T follicular helper cell (primary cell): ENCODE data around the gene TCEANC.
A peak's percentile ranks its signal among the peaks of the same experiment; 100 is the strongest.
"Not testable (repeated sequence)": the region's sequence is repeated elsewhere in the genome, so short reads cannot be mapped to it uniquely, and the experiment has no call there.

Experiments
- DNase-seq: peaks from one replicate; pipeline ENCODE4 v3.0.0-alpha.2; 2020; ENCODE audit warnings: low read depth

TCEANC gene

GRCh38 chrX:13655674-13656073 is 2.7 kb downstream of the TCEANC start:
- DNase-seq = no peak

- no peak for DNase-seq
Observed at GRCh38 chrX:13658602-13659001, 5.7 kb downstream of the TCEANC start.

DNA sequence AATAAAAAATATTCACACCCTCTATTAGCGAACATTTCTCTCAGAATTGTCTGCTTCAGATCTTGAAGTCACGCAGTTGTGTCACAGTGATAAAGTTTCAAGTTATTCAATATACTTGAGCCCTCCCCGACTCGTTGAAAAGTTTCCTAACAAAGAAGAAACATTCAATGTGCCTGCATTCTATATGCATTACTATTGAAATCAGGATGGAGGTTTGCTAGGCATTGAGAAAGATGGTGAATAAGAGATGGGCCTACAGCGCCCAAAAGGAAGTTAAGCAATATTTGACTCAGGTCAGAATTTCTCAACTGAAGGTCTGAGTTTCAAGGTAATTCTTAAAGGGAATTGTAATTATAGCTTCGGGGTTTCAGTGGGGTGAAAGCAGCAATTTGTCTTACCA is 6.1 kb downstream of the TCEANC start:
- no peak for DNase-seq

DNA sequence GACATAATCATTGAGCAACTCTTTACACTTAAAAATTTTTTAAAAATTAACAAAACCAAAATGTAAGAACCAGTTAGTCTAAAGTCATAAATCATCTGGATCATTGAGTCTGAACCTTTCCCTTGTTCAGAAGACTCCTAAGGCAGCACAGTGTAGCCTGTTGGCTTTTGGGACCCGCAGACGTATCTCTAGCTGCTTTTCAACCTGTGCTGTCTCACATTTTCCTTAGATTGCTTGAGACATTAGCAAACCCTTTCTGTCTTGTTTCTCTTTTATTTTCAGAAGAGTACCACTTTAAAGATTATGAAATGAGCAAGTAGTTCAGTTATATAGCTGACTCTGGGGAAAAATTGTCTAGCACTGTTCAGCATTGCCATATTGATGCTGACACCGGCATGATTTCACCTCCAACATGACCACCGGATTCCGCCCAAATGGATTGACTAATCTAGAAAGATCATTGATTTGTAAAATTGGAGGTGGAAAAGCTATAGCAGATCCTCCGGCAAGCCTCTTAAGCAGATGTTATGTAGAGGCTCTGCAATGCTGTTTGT is 8.9 kb downstream of the TCEANC start:
- DNase-seq = no peak

DNA sequence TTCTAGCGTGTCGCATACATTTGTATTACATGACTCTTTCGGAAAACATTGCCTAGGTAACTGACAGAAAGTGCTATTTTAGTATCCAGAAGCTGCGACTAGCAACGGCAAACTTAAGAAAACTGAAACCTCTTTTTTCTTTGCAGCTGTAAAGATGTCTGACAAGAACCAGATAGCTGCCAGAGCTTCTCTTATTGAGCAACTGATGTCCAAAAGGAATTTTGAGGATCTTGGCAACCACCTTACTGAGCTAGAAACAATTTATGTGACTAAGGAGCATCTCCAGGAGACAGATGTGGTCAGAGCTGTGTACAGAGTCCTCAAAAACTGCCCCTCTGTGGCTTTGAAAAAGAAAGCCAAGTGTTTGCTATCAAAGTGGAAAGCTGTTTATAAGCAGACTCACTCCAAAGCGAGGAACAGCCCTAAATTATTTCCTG is 9.4 kb downstream of the TCEANC start:
- no peak for DNase-seq

- DNase-seq = no peak
Observed at GRCh38 chrX:13664020-13664419, 11.1 kb downstream of the TCEANC start.

DNA sequence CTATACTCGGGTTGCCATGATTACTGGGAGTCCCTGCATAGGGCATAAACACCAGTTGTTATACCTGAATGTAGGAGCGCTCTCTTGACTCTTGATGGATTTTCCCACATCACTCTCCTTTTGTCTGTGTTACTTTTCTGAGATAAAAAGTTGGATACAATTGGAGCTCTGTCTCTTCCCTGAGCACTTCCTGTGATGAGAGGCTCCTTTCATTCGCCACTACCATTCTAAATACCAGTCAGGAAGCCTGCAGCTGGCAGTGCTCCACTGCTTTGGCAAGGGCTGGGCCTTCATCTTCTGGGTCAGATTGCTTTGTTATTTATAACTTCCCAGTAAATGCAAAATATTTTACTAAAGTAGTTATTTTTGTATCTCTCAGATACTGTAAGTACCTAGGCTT is 13.9 kb downstream of the TCEANC start:
- DNase-seq = no peak

GRCh38 chrX:13667919-13668318 is 15.0 kb downstream of the TCEANC start:
- DNase-seq = no peak

GRCh38 chrX:13669246-13669737 is 16.4 kb downstream of the TCEANC start:
- peak; percentile 34 for DNase-seq

- not testable (repeated sequence) for DNase-seq
Observed at GRCh38 chrX:13669755-13670154, 16.8 kb downstream of the TCEANC start.

- no peak for DNase-seq
Observed at GRCh38 chrX:13670197-13670596, 17.3 kb downstream of the TCEANC start.

- DNase-seq = no peak
Observed at GRCh38 chrX:13673016-13673415, 20.1 kb downstream of the TCEANC start.

- DNase-seq = no peak
Observed at GRCh38 chrX:13676885-13677284, 23.9 kb downstream of the TCEANC start.

DNA sequence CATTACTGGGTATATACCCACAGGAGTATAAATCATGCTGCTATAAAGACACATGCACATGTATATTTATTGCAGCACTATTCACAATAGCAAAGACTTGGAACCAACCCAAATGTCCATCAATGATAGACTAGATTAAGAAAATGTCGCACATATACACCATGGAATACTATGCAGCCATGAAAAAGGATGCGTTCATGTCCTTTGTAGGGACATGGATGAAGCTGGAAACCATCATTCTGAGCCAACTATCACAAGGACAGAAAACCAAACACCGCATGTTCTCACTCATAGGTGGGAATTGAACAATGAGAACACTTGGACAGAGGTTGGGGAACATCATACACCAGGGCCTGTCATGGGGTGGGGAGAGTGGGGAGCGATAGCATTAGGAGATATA is 26.8 kb downstream of the TCEANC start:
- not testable (repeated sequence) for DNase-seq

DNA sequence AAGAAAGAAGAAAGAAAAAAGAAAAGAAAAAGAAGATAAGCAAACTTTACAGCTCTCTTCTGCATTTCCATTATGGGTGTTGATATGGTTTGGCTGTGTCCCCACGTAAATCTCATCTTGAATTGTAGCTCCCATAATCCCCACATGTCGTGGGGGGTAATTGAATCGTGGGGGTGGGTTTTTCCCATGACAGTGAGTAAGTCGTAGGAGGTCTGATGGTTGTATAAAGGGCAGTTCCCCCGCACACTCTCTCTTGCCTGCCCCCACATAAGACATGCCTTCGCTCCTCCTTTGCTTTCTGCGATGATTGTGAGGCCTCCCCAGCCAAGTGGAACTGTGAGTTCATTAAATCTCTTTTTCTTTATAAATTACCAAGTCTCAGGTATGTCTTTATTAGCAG is 28.7 kb downstream of the TCEANC start:
- DNase-seq = no peak

DNA sequence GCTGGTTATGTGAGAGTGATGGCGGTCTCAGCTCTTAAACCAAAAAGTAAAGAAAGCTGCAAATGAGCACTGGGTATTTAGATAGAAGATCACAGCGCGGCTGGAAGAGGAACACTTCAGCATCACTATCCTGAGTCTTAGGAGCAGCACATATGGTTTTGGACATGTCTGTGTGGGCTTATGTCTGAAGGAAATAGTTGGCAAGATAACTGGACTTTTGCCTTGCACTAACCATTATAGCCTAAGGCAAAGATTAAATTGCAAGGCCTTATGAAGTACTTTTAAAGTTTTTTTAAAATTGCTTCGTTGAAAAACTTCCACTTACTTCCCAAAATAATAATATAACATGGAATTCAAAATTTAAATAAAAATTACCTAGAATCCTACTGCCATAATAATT is 31.4 kb downstream of the TCEANC start:
- DNase-seq = no peak

DNA sequence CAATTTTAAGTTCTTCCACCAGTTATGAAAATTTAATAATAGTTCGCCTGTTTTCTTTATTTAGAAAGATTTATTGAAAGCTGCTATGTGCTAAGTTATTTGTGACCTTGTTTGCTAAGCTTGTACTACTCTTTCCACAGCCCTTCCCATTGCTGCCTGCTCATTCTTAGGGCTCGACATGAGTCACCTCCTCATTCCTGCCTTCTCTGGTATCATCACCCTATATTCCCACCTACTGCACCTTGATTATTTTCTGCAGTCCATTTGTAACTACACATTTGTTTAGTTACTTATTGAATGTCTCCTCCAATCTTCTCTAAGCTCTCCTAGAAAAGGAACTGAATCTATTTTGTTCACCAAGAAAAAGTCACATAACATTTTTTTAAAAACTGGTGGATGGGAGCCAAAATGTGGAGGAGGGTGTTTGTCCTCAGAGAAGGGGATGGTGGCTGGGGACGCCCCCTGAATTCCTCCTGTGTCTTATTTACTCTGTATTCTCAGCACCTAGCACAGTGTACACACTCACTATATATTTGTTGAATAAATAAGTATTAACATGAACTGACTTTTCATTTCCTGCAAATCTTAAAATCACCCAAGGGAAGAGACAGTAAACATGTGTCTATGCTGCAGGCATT is 32.3 kb downstream of the TCEANC start:
- DNase-seq = no peak

DNA sequence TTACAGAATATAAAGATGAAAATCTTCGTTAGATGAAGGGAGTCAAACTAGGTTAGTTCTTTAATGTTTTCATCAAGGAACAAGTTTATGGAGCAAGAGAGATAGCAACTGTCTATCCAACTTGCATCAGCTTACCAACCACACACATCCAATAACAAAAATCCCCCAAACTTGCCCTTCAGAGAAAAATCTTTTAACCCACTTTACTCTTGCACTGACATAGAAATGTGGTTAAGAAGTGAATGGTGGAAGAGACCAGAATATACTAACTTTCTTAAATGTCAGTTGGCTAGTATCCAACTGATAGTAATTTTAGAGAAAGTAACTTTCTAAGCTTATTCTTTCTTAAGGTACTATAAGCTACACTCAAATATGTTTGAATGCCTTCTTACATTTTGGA is 34.3 kb downstream of the TCEANC start:
- no peak for DNase-seq

DNA sequence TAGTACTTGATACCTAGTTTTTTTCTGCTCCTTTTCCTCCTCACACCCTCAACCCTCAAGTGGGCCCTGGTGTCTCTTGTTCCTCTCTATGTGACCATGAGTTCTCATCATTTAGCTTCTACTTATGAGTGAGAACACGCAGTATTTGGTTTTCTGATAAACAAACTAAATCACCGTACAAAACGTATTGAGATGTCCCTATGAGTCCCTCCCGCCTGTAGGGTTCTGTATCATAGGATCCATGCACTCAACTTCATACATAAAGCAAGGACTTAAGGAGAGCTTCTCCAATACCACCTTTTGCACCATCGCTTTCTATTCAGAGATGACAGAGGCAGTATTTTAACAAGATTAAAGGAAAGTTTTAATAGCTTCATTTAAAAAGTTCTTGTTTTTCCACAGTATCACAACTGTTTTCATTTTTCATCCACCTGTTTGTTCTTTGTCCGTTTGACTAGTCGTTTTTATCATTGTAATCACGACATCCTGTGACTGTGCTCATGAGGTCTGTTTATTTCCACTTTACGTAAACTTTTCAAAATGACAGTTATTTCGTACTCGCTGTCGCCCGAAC is 35.5 kb downstream of the TCEANC start:
- no peak for DNase-seq

GRCh38 chrX:13688958-13689740 is 36.2 kb downstream of the TCEANC start, which contains the start of gene RAB9A:
RAB9A (plus strand) TSS chrX:13689128; CDS start chrX:13708747, 19,619 bp downstream.
- peak; percentile 79 for DNase-seq

DNA sequence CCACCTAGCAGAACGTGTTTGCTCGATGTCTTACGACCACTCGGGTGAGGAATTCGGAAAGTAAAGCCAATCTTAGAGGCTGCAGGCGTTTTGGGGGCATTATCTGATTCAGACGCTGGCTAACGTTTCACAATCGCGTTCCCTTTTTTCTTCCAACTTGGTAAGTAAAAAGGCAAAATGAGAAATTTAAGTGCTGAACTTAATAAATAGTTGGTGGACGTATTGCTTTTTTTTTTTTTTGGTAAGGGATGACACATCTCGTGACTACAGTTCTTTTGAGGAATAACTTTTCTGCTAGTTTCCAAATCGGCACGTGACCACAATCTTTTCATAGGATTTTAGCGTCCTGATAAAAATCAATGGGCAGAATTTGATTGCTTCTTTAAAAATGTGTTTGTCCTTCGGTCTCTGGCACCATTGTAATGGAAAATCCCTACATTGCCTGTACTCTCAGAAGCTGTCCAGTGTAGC is 36.8 kb downstream of the TCEANC start:
- no peak for DNase-seq

- DNase-seq = no peak
Observed at GRCh38 chrX:13690836-13691235, 37.9 kb downstream of the TCEANC start.
